HG02981 (cell line): Measurements from ENCODE around the gene BHLHA15.

Experiments
- ATAC-seq: cut with Tn5 transposase; IDR thresholded peaks from one replicate; pipeline ENCODE4 v1.9.1; 2021; ENCODE audit warnings: mild to moderate bottlenecking, moderate library complexity; ENCODE audit not compliant: unreplicated experiment

The BHLHA15 gene

GRCh38 chr7:98186452-98187137 is 24.6 kb upstream of the BHLHA15 start:
- ATAC-seq, result no peak

- ATAC-seq, result no peak
Observed at GRCh38 chr7:98187138-98187502, 24.1 kb upstream of the BHLHA15 start.

- no peak for ATAC-seq
Observed at GRCh38 chr7:98189559-98189958, 21.7 kb upstream of the BHLHA15 start.

- ATAC-seq, result no peak
Observed at GRCh38 chr7:98191668-98192431, 19.4 kb upstream of the BHLHA15 start.

GRCh38 chr7:98192781-98193457 is 18.3 kb upstream of the BHLHA15 start:
- no peak for ATAC-seq

- ATAC-seq, result no peak
Observed at GRCh38 chr7:98193474-98194180, 17.6 kb upstream of the BHLHA15 start.

- no peak for ATAC-seq
Observed at GRCh38 chr7:98194186-98194585, 17.1 kb upstream of the BHLHA15 start.

- ATAC-seq, result no peak
Observed at GRCh38 chr7:98194672-98195457, 16.4 kb upstream of the BHLHA15 start.

GRCh38 chr7:98196706-98197605 is 14.3 kb upstream of the BHLHA15 start:
- ATAC-seq, result no peak

GRCh38 chr7:98199131-98199530 is 12.1 kb upstream of the BHLHA15 start:
- ATAC-seq, result no peak

- ATAC-seq, result peak; percentile 40
Observed at GRCh38 chr7:98200364-98200763, 10.9 kb upstream of the BHLHA15 start.

GRCh38 chr7:98202367-98203195 is 8.7 kb upstream of the BHLHA15 start:
- ATAC-seq, result peak; percentile 89

- no peak for ATAC-seq
Observed at GRCh38 chr7:98203261-98203963, 7.8 kb upstream of the BHLHA15 start.

GRCh38 chr7:98203964-98204605 is 7.2 kb upstream of the BHLHA15 start:
- ATAC-seq, result no peak

- ATAC-seq, result no peak
Observed at GRCh38 chr7:98204670-98205069, 6.6 kb upstream of the BHLHA15 start.

GRCh38 chr7:98205162-98205845 is 5.9 kb upstream of the BHLHA15 start:
- no peak for ATAC-seq
